HCT116 (cell line): ENCODE data around the gene CDH23.

Experiments
- CTCF ChIP-seq, 3 experiments: fragments of 200-600 bp in 1 of 3; sonication (generic) in 1 of 3; IDR thresholded peaks in 2 of 3; conservative IDR thresholded peaks in 1 of 3; 2 replicates each; pipeline ENCODE4 v1.5.1; 2012 to 2017; ENCODE audit warnings: low read depth in 2 of 3, low read length in 2 of 3, antibody characterized with exemption in 1 of 3, borderline replicate concordance in 1 of 3, control low read depth in 1 of 3, mild to moderate bottlenecking in 1 of 3, mixed read lengths in 1 of 3, mixed run types in 1 of 3, moderate library complexity in 1 of 3; ENCODE audit not compliant: insufficient read depth in 1 of 3
- EZH2 ChIP-seq: fragments of 200-600 bp; sonication (generic); IDR thresholded peaks from 2 replicates; pipeline ENCODE4 v1.6.1; 2017; ENCODE audit warnings: antibody characterized with exemption, mixed run types
- POLR2A ChIP-seq: IDR thresholded peaks from 2 replicates; pipeline ENCODE4 v1.7.0; 2011; ENCODE audit warnings: borderline replicate concordance; ENCODE audit not compliant: insufficient read depth, insufficient read length; ENCODE audit errors: extremely low read depth
- RAD21 ChIP-seq: IDR thresholded peaks from 2 replicates; pipeline ENCODE4 v1.6.1; 2012; ENCODE audit warnings: low read depth, mild to moderate bottlenecking
- REST ChIP-seq: IDR thresholded peaks from 2 replicates; pipeline ENCODE4 v1.6.1; 2012; ENCODE audit warnings: low read depth

- TF ChIP-seq CTCF (IDR thresholded peaks at IDR 0.05 in 2 of 3, conservative IDR thresholded peaks at IDR 0.05 in 1 of 3; ENCODE audit: borderline replicate concordance in 1 of 3, insufficient read depth in 1 of 3, low read depth in 2 of 3, low read length in 2 of 3), result no peak
- TF ChIP-seq POLR2A, result no peak
- TF ChIP-seq REST, result no peak
- no peak for TF ChIP-seq EZH2
- no peak for TF ChIP-seq RAD21
These were observed 98.3 kb downstream of the CDH23 start for GRCh38 chr10:71494980-71495381.
